HG03025 (cell line): Measurements from ENCODE around the gene BAG5.
A peak's percentile ranks its signal among the peaks of the same experiment; 100 is the strongest.

Experiments
- ATAC-seq: cut with Tn5 transposase; IDR thresholded peaks from one replicate; pipeline ENCODE4 v1.9.1; 2021; ENCODE audit warnings: mild to moderate bottlenecking, moderate library complexity; ENCODE audit not compliant: unreplicated experiment, low FRiP score

Gene BAG5

DNA sequence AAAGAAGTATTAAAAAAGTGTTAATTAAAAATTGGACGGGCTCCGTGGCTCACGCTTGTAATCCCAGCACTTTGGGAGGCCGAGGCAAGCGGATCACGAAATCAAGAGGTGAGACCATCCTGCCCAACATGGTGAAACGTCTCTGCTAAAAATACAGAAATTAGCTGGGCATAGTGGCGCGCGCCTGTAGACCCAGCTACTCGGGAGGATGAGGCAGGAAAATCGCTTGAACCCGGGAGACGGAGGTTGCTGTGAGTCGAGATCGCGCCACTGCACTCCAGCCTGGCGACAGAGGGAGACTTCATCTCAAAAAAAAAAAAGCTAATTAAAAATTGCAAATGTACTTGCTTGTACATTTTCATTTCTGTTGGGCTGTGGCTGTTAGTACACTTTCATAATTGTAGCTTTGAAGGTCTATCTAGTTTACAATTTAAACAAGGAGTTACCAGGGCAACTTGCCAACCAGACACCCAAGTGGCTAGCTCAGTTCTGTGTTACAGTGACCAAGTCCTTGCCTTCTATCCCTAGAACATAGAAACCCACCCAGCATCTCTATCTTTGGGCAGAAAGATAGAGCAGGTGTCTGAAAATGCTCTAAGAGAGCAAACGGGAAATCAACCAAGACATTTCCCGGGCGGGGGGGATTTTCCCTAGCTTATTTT lies 1.5 kb upstream of the BAG5 start:
- no peak for ATAC-seq

DNA sequence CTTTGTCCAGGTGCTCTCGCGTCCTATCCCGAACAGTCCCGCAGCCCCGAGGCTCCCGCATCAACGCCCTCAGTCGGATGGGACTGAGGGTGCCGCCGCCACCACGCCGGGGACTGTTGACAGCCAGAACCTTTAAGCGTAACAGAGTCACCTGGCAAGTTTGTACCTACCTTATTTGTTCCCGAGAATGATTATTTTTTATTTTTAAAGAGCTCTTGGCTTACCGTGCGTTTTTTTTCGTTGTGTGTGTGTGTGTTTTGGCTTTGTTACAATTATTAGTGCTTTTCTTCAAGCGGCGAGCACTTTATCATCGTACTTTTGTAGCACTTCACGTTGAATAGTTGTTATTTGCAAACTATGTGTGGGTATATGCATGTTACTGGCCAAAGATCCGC lies 766 bp upstream of the BAG5 start:
- ATAC-seq: no peak

DNA sequence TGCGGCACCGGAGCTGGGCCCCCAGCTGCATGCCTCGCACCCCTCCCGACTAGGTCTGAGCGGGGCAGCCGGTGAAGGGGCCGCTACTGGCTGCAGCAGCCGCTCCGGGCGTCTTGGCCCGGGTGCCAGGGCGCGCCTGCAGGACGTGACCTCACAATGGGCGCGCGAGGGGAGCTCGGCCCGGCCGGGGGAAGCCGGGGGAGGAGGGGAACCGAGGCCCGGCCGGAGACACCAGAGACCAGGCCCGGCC lies 353 bp downstream of the BAG5 start:
- ATAC-seq: peak; percentile 9

DNA sequence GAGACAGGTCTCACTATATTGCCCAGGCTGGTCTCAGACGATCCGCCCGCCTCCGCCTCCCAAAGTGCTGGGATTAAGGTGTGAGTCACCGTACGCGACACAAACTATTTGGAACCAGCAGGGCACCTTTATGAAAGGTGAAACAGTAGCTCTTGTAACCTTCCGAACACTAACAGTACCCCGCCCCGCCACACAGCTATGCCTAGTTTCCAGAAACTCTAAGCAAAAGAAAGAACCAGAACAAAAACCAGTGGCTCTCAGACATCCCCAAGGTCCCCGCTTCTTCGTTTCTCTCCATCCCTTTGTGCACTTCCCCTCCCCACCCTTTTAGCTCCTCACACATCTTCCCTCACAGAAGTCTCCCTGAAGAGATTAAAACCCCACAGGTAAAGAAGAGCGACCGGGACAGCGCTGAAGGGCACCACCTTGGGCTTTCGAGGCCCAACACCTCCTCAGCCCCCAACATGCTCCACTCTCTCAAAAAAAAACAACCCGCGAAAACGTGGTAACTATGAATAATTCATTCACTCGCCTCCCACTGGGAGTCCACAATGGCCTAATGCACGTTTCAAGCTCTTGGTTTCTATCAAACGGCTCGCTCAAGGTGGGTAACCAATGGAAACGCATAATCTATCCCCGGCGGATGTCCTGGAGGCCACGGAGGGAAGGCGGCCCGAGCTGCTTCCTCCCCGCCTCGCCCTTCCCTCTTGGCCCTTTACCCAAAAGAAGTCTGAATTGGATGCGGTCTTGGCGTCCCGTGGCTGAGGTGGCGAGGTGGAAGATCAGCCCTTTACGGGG lies 877 bp downstream of the BAG5 start:
- peak; percentile 5 for ATAC-seq

DNA sequence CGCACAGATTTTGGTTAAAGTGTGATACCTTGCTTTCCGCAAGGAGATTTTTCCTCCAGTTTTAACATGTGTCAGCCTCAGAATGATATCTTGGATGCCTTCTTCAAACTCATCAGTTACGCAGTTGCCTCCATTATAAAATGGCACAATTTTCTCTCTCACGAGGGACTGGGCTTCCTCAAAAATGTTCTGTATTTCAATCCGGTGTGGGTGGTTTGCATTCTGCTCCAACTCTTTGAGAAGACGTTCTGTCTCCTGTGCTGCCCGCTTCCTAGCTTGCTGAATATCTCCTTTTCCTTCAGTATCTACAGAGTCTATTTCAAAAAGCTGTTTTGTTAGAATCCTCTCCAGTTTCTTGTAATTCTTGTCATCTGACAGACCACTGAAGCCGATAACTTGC lies 1.8 kb downstream of the BAG5 start:
- ATAC-seq: no peak

DNA sequence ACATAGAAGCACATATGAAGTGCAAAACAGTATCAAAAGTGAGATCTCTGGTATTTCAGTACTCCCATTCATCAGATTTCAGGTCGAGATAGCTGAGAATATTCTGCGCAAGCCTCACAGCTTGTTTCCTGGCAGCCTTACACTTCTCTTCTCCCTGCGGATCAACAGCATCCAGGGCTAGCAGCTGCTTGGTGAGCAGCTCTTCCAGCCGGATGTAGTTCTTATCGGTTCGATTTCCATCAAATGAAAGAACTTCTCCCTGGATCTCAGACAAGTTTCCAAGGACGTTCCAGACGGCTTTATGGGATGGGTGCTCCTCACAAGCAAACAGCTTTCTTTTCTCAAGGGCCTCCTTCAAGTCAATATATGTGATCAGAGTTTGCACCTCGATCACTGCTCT lies 2.7 kb downstream of the BAG5 start:
- ATAC-seq: no peak

DNA sequence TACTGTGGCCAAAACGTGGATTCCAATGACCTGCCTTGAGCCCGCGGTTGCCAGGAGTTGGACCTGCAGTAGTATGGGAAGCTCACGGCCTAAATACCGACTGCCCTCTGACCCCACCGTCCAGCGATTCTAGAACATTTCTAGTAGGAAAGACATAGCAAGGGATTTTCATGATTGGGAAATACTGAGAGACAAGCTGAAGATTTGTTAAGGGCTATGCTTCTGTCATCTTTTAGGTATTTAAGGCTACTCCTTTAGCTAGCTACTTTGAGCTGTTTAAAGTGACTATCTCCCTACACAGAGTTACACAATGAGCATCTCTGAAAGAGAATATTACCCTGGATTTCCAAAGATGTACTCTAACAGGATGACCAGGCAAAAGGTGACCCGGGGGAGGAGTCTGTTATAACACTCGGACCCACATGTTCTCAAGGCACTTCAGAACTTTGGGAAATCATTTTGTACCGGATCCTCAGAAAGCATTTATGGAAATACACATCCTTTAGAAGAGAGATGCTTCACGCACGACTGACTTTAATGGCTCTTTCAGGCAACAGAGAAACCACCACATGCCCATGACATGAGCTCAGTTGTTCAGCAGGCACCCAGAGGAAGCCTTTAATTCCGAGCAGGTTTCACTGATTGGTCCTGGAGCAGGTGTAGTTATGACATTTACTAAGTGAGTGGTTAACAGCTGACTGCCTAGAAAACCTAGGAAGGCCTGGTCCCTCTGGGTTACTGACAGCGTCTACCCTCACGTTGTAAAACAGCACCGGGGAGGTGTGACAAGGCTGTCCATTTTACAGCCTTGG lies 4.2 kb downstream of the BAG5 start:
- ATAC-seq: no peak

DNA sequence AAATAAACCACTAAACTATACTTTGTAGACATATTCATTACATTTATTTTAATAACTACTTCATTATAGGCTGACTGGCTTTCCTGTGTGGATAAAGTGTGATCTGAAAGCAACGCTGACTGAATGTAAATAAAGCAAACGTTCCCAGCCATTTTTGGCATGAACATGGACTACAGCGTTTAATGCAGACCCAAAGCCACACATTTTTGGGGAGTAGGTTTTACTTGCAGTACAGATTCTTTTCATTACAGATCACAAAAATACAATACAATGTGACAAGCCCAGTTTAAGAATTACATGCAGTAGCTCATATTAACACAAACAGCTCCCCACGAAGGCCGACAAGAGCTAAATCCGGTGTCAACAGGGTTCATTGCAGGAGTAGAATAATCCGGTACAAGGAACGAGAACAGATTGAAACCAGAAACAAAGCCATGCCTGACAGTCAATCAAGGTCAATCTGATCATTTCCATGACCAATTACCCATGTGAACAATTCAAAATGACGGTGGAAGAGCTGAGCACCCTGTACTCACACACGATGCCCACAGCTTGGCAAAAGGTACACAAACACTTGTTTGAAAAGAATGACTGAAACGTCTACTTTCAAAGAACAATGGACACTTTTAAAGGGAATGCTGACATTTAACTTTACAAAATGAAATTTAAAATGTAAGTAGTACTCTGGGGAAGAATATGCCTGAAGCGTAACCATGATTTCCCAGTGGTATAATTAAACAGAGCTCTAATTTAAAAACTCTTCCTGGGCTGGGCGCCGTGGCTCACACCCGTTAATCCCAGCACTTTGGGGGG lies 5.3 kb downstream of the BAG5 start:
- ATAC-seq: no peak

DNA sequence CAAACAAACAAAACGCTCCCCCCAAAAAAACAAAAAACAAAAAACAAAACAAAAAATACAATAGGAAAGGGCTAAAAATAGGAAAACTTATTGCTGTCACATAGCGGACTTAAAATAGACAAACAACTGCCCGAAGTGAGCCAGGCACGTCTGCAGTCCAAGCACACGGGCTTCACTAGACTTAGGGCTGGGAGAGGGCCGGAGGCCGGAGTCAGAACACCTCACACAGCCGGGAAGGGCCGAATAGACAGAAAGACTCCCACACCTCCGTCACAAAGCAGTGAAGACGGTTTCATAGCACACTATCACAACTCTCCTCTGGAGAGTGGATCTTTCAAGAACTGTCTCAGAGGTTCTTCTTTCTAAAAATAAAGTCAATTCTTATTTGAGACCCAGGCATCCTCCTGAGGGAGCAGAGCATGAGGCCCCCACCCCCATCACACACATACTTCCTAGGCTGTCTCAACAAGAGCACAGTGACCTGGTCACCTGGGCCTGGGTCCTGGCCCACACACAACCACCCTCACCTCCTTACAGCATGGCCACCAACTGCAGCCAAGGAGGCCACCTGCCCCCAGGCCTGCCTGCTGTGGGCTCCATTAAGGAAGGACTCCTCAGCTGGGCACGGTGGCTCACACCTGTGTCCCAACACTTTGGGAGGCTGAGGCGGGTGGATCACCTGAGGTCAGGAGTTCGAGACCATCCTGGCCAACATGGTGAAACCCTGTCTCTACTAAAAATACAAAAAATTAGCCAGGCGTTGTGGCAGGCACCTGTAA lies 6.7 kb downstream of the BAG5 start:
- no peak for ATAC-seq

DNA sequence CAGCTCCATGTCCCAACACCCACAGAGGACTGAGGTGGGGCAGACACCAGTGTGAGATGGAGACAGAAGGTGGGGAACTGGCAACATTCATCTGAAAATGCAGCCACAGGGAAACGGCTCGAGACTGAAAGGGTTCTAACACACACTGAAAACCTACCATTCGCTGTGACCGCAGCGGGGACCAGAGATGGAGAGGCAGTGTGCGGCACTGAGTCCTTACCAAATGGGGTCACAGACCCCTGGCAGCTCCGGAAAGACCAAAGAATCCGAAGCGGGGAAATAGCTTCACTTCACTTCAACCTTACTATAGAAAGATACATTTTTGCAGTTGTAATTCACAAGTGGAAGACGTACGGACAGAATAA lies 9.6 kb downstream of the BAG5 start:
- no peak for ATAC-seq

DNA sequence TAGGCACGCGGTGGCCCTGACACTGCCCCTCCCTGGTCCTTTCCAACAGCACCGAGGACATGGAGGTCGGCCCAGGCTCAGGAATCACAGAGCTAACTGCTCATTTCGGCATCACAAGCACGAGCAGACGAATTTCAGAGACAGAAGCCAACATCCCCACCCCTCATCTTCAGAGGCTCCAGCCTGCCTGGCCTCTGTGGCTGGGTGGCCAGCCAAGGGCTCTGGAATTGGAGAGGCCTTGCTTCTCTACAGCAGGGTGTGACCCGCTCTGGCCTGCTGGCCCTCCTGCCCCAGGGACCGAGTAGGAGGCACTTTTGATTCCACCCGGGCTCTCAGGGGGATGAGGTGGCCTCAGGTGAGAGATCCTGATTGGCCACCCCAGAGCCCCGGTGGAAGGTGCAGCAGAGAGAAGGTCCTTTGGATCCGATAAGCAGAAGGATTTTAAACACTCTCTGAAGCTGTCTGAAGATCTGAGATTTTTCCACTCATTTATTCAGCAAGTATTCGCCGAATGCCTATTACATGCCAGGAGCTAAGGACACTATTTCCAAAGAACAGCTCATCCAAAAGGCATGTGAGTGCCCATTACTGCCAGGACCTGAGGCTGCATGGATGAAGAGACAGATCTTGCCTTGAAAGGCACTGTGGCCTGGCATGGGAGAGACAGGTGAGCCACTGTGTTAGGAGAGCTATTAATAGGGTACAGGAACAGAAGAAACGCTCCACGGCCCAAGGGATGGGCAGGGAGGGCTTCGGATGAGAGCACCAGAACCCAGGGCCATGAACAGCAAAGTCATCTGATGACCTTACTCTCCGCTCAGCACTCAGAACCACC lies 10.2 kb downstream of the BAG5 start:
- no peak for ATAC-seq

DNA sequence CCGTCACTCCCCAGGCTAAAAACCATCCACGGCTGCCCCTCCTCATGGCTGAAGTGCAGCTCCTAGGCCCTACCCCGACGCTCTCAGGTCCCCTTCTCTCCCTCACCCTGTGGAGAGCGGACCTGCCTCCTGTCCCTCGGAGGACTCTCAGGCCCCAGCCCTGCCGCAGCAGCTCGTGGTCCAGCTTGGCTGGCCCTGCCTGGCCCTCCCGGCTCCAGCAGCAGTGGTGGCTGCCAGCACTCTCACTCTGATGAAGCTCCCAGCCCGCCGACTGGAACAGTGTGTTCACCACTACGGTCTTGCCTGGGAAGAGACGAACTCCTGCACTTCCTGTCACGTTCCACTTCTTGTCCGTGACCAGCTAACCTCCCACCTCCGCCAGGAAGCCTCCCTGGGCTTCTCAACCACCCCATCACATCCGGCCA lies 11.1 kb downstream of the BAG5 start:
- ATAC-seq: no peak

DNA sequence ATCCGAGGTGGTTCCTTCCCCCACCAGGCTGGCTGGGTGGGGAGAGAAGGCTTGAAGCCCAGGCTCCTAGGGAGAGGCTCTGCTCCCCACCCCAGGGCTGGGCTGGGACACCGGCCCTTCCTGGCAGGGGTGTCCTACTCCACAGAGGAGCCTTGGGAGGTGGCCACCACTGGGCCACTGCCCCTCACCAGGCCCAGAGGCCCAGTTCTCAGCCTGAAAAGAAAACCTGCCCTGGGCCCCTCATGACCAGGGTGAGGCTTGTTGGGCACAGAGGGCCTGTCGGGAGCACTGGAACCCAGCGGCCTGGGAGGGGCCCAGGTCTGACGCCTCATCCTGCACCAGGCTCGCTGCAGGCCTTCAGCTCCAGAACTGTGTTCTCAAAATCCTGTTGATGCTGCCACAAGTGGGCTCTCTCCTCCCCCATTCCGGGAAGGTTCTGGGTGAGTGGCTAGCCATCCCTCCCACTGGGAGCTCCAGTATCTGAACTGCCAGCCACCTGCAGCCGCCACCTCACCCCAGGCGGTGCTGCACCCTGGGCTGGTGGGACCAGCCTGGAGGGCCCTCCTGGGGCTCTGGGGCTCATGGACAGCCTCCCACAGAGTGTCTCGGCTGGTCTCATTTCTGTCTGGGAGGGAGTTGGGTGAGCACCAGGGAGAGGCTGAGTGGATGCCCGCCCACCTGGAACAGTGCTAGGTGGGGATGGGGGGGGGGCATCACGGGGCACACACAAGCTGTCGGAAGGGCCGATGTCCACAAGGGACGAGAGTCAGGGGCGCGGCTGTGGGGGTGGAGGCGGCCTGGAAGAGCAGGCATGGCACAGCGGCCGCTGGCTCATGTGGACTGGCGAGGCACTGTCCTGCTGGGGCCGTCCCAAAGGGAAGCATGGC lies 11.8 kb downstream of the BAG5 start:
- no peak for ATAC-seq

DNA sequence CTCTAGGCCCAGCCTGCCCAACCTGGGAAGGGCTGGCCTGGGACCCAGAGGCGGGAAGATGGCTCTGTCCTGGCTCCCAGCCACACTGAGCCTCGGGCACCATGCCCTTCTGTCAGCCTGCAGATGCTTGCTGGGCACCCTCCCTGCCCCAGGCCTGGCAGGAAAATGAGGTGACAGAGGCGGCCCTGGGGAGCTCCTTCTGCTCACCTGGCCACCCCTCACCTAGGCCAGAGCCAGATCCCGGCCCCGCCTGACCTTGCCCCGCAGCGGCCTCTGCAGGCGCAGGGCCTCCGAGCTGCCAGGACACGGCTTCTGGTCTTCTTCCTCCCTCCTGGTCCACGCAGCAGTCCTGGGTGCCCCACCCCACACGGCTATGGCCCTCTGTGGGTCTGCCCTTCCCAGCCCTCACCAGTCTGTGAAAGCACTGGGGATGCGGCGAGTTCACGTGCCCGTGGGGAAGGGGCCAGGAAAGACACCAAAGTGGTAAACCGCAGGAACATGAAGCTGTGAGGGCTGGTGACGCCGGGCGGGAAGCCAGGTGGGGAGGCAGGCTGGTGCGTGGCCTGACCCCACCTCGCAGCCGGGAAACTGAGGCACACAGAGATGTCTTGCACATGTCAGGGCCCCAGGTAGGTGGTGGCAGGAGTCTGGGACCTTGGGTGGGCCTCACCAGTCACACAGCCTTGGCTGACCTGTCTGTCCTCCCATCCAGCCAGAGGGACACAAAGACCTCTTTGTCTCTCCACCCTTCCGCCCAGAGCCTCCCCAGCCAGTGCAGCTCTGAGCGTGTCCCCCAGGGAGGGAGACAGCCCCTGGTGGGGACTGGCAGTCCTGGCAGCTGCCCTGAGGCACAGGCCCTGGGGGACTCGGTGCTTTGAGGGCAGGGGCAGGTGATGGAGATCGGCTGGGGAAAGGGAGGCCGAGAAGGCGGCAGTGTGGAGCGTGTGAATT lies 12.8 kb downstream of the BAG5 start:
- no peak for ATAC-seq

DNA sequence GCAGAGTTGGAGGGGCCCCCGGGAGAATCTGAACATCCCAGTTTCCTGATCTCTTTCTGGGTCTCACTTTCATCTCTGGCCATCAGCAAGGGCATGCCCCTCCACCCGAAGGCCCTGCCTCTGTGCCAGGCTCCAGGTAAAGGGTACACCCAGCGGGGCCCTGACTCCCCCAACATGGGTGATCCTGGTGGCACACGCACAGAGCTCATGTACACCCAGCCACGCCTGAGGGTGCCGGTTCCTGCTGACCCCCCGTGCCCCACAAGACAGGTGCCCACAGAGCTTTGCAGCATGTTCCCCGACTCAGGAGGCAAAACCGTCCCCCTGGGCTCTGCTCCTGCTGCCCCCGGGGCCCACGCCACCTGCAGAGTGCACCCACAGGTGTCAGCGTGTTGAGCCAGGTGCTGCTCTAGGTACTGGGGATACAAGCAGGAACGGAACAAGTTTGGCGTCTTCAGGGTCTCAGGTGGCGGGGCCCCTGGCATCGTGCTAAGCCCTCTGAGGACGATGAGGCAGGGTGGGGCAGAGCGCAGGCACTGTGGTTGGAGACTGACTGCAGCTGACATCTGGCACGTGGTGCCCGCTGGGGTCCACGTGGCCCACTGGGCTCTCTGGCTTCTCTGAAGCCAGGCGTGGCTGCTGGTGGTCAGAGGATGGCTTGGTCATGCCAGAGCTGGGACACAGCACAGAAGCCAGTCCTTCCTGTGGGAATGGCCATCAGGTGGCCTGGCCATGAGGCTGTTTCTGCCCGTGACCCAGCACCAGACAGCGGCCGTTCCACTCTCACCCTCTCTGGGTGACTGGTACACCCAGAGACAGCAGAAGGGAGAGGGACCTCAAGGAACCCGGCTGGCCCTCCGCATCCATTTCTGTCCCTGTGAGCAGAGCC lies 13.8 kb downstream of the BAG5 start:
- no peak for ATAC-seq

DNA sequence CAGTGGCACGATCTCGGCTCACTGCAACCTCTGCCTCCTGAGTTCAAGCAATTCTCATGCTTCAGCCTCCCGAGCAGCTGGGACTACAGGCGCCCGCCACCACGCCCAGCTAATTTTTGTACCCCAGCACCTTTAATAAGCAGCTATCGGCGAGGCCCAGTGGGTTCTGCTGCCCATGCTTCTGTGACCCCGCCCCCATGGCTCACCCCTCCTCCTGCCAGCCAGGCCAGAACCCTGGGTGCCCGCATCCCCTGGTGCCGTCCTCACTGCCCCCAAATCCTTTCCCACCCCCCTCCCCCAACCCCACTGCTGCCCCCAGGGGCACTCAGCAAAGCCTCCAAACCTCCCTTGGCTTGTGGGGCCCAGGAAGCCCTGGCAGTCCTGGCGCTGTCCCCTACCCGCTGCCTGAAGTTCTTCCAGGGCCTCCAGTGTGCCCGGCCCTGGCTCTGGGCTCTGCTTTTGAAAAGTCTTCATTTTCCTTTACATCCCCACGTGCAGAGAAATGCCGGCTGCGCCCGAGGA lies 14.5 kb downstream of the BAG5 start:
- no peak for ATAC-seq
